Measurements from ENCODE around the gene MYO18B.

MYO18B gene

GRCh38 chr22:25753252-25753651, 11.3 kb downstream of the MYO18B start:
- DNase-seq (ENCODE audit: low read depth, low spot score): no peak
- H3K4me3 ChIP-seq (ENCODE audit: low read depth, low read length): no peak overlapping the region
- in situ Hi-C loops (cut with HindIII; ENCODE audit: low sequenced_read_pairs): no loop called here
- no peak for TF ChIP-seq CTCF (IDR thresholded peaks at IDR 0.05; ENCODE audit: low read depth, low read length)

GRCh38 chr22:25754527-25755202, 12.7 kb downstream of the MYO18B start:
- TF ChIP-seq CTCF (IDR thresholded peaks at IDR 0.05; ENCODE audit: low read depth, low read length): no peak
- peak; percentile 90 for DNase-seq (ENCODE audit: low read depth, low spot score)
- in situ Hi-C loops (cut with HindIII; ENCODE audit: low sequenced_read_pairs): no loop called here
- no peak overlapping the region for H3K4me3 ChIP-seq (ENCODE audit: low read depth, low read length)

- in situ Hi-C loops (cut with HindIII; ENCODE audit: low sequenced_read_pairs): no loop called here
- H3K4me3 ChIP-seq (ENCODE audit: low read depth, low read length): no peak overlapping the region
- TF ChIP-seq CTCF (IDR thresholded peaks at IDR 0.05; ENCODE audit: low read depth, low read length): no peak
- no peak for DNase-seq (ENCODE audit: low read depth, low spot score)
Observed at GRCh38 chr22:25757686-25758085, 15.7 kb downstream of the MYO18B start.

- no peak overlapping the region for H3K4me3 ChIP-seq (ENCODE audit: low read depth, low read length)
- no peak for DNase-seq (ENCODE audit: low read depth, low spot score)
- no peak for TF ChIP-seq CTCF (IDR thresholded peaks at IDR 0.05; ENCODE audit: low read depth, low read length)
- in situ Hi-C loops (cut with HindIII; ENCODE audit: low sequenced_read_pairs): no loop called here
Observed at GRCh38 chr22:25758316-25758715, 16.3 kb downstream of the MYO18B start.

- in situ Hi-C loops (cut with HindIII; ENCODE audit: low sequenced_read_pairs): no loop called here
- DNase-seq (ENCODE audit: low read depth, low spot score): peak; percentile 96
- no peak overlapping the region for H3K4me3 ChIP-seq (ENCODE audit: low read depth, low read length)
- no peak for TF ChIP-seq CTCF (IDR thresholded peaks at IDR 0.05; ENCODE audit: low read depth, low read length)
Observed at GRCh38 chr22:25759825-25760231, 17.8 kb downstream of the MYO18B start.

- no peak for TF ChIP-seq CTCF (IDR thresholded peaks at IDR 0.05; ENCODE audit: low read depth, low read length)
- in situ Hi-C loops (cut with HindIII; ENCODE audit: low sequenced_read_pairs): no loop called here
- DNase-seq (ENCODE audit: low read depth, low spot score): peak; percentile 22
- H3K4me3 ChIP-seq (ENCODE audit: low read depth, low read length): no peak overlapping the region
Observed at GRCh38 chr22:25760294-25760693, 18.3 kb downstream of the MYO18B start.

Measured in astrocyte of the spinal cord (primary cell).